HG03060 (cell line): Measurements from ENCODE around the gene WDR82.

ENCODE experiments used
- ATAC-seq: cut with Tn5 transposase; IDR thresholded peaks from one replicate; pipeline ENCODE4 v1.9.1; 2021; ENCODE audit warnings: low read depth, moderate number of reproducible peaks; ENCODE audit not compliant: unreplicated experiment

The WDR82 gene

DNA sequence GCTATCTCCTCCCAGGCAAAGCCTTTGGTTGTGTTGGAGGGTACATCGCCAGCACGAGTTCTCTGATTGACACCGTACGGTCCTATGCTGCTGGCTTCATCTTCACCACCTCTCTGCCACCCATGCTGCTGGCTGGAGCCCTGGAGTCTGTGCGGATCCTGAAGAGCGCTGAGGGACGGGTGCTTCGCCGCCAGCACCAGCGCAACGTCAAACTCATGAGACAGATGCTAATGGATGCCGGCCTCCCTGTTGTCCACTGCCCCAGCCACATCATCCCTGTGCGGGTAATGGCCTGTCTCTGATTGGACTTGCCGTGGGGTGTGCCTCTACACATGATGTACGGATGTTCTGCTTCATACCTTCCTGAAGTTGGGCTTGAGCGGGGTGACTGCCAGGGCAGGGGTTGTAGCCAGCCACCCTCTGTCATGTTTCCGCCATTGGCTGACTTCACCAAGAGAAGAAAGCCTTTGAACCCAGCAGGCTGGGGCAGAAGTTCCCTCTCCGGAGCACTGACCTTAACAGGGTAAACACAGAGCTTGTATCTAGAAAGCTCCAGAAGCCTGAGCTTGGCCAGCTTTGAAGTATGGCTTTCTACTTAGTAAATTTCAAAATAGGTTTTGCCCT, 67.1 kb downstream of the WDR82 start:
- ATAC-seq = no peak

GRCh38 chr3:52210550-52211046, 67.9 kb downstream of the WDR82 start:
- ATAC-seq = no peak

DNA sequence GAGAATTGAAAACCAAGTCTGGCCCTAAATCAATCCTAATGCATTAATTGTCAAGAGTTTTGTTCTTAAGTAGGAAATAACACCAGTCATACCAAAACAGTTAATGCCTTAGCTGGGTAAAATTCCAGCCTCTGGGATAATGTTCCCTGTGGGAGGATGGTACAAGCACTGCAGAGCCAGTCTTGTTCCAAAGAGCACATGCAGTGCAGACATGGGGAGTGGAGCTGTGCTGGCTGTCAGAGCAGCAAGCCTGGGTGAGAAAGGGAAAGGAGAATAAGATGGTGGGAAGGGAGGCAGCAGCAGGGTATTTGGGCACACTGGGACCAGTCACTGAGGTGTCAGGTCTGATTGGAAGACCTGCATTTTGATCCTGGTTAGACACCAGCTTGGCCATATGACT, 68.4 kb downstream of the WDR82 start:
- ATAC-seq = no peak

DNA sequence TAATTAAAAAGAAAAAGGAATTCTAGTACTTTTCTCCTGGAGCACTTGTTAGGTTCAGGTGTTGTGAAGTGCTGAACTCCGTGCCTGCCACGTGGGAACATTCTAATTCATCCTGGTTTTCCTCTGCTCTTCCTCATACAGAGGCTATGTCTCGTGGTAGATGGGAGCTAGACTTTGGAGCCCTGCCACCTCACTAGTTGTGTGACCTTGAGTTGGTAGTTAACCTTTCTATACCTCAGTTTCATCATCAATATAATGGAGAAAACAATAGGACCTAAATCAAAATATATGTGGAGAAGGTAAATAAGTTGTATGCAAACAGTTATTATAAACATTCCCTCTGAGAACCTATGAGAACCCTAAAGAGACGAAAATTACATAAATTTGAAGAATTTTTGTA, 69.9 kb downstream of the WDR82 start:
- ATAC-seq = no peak

DNA sequence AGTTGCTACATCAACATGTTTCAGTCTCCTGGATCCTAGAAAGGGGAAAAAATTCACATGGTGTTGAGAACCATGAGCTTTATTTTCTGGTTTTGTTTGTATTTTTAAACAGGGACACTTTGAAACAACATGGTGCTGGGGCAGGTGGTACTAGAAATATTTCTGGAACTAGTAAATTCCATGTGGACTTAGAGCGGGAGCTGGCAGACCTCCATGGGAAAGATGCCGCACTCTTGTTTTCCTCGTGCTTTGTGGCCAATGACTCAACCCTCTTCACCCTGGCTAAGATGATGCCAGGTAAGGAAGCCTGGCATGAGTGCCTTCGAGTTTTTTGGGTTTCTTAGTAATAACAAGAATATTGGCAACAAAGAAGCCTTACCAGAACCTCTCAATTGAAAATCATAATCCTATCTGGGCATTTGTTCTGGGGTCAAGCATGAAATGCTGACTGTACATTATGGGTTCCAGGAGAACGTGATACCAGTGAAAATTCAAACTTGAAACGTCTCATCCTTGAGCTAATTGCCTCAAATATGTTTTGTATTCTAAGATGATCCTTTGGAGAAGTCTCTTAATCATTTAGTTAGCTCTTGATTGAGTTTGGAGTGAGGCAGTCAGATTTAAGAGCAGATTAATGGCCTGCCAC, 72.6 kb downstream of the WDR82 start:
- no peak for ATAC-seq
